GM10248 (cell line): ENCODE measurements around the gene STIM2.

Experiments used
- CTCF ChIA-PET: fragments of 300-600 bp; sonication (Branson Sonifier 250); formaldehyde crosslinking; extraction: SDS; loops from one replicate; lab custom pipeline; 2021; ENCODE audit warnings: antibody characterized with exemption; lab: Yijun Ruan, JAX
- POLR2A ChIA-PET: fragments of 350-650 bp; sonication (Branson Sonifier 250); formaldehyde crosslinking; extraction: SDS; loops from one replicate; lab custom pipeline; 2020; ENCODE audit warnings: antibody characterized with exemption; lab: Yijun Ruan, JAX
- DNase-seq: peaks from one replicate; pipeline ENCODE4 v3.0.0; 2012; ENCODE audit errors: extremely low spot score
- TF ChIP-seq, protein P1 (sequence below): IDR thresholded peaks from 2 replicates; pipeline ENCODE4 v1.5.1; 2012; ENCODE audit warnings: mild to moderate bottlenecking, low read depth; ENCODE audit errors: extremely low read depth, missing control alignments, control extremely low read depth

Gene STIM2

DNA sequence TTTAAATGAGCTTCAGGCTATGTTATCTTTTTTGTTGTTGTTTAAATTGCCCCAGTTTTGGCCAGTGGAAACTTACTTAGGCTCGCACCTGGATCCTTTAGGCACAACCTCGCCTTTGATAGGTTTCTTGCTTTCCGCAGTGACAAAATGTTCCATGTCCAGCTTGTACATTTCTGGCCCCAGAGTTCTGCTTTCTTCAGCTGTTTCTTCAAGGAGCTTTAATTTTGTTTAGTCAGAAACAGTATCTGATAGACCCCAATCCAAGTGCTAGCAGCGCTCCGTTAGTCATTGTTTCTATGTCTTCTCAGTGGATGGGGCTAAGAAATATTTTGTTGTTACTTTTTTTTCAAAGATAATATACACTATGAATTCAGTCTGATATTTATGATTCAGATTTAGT is 82.8 kb downstream of the STIM2 start:
- no peak for DNase-seq
- TF ChIP-seq, protein P1, sequence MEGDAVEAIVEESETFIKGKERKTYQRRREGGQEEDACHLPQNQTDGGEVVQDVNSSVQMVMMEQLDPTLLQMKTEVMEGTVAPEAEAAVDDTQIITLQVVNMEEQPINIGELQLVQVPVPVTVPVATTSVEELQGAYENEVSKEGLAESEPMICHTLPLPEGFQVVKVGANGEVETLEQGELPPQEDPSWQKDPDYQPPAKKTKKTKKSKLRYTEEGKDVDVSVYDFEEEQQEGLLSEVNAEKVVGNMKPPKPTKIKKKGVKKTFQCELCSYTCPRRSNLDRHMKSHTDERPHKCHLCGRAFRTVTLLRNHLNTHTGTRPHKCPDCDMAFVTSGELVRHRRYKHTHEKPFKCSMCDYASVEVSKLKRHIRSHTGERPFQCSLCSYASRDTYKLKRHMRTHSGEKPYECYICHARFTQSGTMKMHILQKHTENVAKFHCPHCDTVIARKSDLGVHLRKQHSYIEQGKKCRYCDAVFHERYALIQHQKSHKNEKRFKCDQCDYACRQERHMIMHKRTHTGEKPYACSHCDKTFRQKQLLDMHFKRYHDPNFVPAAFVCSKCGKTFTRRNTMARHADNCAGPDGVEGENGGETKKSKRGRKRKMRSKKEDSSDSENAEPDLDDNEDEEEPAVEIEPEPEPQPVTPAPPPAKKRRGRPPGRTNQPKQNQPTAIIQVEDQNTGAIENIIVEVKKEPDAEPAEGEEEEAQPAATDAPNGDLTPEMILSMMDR, result no peak
- CTCF ChIA-PET, result no interaction called here
- POLR2A ChIA-PET, result no interaction called here

DNA sequence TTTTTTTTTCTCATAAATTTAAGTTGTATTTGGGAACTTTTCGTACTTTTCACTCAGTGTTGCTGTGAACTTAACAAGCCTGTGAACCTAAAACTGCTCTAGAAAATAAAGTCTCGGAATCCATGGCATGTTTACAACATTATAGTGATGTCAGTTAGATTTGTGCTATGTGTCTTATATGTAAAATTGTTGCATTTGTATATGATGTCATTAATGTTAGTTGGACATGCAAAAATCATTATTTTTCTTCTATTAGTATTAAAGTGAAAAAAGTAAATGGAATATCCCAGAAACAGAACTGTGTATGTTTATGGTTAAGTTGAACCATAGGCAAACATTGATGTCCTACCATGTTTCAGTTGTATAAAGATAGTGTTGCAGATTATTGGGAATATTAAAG is 85.2 kb downstream of the STIM2 start:
- ChIA-PET CTCF (interaction anchor here (1.0 to 1.4 kb wide), 2 partner anchors 8 to 16 kb away, joined by 3 to 4 read pairs; no protein-coding TSS in a partner anchor), POLR2A (no interaction called here)
- TF ChIP-seq, protein P1, result no peak
- no peak for DNase-seq

DNA sequence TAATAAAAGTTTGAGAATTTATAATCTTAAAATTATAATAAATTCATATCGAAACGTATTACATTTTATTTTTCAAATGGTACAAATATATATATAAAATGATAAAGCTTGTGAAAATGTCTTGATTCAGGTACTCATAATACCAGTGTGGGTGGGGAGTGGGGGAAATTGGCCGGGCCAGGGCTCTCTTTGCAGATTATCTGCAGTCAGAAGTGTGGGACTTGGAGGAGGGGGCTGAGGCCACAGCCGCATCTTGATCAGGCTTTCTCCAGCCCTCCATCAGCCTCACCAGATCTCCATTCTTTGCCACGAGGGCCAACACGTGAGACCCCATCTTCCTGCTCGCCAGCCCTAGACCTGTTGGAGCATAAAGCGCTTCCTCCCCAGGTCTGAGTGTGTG is 86.7 kb downstream of the STIM2 start:
- POLR2A ChIA-PET, result no interaction called here
- no peak for DNase-seq
- TF ChIP-seq, protein P1, result no peak
- CTCF ChIA-PET, result interaction anchor here (0.7 to 1.4 kb wide), 3 partner anchors 9 to 11 kb away, joined by 3 to 4 read pairs (median 3); no protein-coding TSS in a partner anchor

DNA sequence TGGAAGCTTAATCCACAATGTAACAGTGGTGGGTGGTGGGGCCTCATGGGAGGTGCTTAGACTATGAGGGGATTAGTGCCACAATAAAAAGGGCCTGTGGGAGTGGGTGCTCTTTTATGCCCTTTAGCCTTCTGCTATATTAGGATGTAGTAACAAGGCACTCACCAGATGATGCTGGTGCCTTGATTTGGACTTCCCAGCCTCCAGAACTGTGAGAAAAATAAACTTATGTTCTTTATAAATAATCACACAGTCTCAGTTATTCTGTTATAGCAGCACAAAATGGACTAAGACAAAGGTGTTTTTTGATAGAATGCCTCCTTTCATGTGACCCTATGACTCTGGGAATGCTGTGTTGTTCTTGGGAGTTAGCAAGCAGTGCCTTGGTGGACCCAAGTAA is 89.8 kb downstream of the STIM2 start:
- POLR2A ChIA-PET, result no interaction called here
- CTCF ChIA-PET, result interaction anchor here (1.0 kb wide), 1 partner anchor 14 kb away, joined by 3 read pairs; no protein-coding TSS in a partner anchor
- TF ChIP-seq, protein P1, result no peak
- DNase-seq, result no peak

DNA sequence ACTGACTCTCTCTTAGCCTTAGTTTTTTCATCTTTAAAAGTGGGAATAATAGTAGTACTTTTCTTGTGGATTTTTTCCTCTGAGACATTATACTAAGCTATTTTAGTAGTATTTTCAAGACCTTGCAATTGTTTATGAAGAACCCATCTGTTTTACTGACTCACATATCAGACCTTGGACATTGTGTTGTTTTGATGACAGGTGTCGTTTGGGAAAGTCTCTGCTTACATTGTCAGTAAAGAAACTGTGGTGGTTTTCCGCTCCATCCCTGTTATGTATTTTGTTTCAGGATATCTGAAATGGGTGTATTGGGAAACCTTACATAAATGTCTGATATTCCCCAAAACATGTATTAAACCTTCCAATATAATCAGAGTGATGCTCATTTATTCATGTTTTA is 92.2 kb downstream of the STIM2 start:
- POLR2A ChIA-PET, result no interaction called here
- DNase-seq, result no peak
- CTCF ChIA-PET, result no interaction called here
- TF ChIP-seq, protein P1, result no peak

DNA sequence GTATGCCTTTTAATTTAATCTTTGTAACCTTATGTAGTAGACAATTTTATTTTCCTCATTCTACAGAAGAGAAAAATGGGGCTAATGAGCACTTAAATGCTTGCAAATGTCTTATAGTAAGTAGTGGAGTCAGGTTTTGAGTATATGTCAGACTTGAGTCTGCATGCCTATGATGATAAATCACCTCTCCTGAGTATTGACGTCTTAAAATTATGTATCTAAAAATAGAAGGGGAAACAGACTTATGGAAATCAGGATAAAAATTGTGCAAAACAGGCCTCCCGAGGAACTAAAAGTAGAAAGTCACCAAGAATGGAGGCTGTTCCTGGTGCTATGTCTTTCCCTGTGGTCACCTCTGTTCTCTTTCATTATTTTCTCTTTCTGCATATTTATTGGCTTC is 92.7 kb downstream of the STIM2 start:
- no peak for DNase-seq
- TF ChIP-seq, protein P1, result no peak
- POLR2A ChIA-PET, result no interaction called here
- CTCF ChIA-PET, result no interaction called here
